ENCODE data around the gene MVP. TPM values are rescaled to one million over a fixed set of nuclear protein-coding genes. Genes with fewer than 3 reads are reported as not detected.
A peak's percentile ranks its signal among the peaks of the same experiment; 100 is the strongest.
"Not testable (repeated sequence)": the region's sequence is repeated elsewhere in the genome, so short reads cannot be mapped to it uniquely, and the experiment has no call there.

Gene MVP
- total RNA-seq, 1 donor from 2014 or later: 51.5 TPM

DNA sequence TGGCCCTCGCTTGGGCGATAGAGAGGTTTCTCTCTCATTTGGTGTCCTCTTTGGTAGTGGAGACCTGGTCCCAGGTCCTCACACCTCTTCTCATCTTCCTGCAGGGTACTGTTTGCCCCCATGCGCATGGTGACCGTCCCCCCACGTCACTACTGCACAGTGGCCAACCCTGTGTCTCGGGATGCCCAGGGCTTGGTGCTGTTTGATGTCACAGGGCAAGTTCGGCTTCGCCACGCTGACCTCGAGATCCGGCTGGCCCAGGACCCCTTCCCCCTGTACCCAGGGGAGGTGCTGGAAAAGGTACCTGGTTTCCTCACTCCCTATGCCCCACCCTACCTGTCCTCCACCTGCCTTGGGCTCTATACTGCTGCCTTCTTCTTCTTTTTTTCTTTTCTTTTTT is 10.5 kb downstream of the MVP start:
- no peak for ATAC-seq
- intact Hi-C loops (cut with DNase I): no loop called here

DNA sequence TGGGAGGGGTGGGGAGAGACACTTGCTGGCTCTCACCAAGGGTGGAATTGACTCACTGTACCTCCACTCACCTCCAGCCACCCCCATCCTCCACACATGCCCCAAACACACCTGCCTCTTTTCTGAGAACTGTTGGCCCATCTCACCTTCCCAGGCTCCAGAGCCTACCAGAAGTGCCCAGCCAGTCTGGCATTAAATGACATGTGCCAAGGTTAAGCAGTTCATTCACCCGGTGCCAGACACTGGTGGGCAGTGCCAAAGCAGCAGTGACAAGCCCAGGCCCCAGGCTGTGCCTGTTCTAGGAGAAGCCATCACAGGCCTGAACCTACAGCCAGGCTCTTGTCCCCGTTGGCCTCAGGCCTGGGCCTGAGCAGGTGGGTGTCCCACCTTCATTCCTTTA is 11.2 kb downstream of the MVP start:
- intact Hi-C loops (cut with DNase I): no loop called here
- DNase-seq (ENCODE audit: missing footprints): no peak
- peak; percentile 75 for ATAC-seq

More for the DNA sequence above, 10.5 kb downstream of the MVP start:
- no peak for DNase-seq (ENCODE audit: missing footprints)

DNA sequence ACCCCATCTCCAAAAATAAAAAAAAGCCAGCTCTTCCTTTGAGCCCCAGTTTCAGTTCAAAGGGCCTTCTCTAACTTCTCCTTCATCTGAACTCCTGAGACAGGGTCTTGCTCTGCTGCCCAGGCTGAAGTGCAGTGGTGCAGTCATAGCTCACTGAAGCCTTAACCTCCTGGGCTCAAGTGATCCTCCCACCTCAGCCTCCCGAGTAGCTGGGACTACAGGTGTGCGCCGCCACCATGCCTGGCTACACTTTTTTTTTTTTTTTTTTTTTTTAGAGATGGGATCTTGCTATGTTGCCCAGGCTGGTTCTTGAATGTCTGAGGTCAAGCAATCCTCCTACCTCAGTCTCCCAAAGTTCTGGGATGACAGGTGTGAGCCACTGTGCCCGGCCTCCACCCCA is 13.0 kb downstream of the MVP start:
- ATAC-seq; DNase-seq (ENCODE audit: missing footprints); intact Hi-C loops (cut with DNase I): not testable (repeated sequence)

DNA sequence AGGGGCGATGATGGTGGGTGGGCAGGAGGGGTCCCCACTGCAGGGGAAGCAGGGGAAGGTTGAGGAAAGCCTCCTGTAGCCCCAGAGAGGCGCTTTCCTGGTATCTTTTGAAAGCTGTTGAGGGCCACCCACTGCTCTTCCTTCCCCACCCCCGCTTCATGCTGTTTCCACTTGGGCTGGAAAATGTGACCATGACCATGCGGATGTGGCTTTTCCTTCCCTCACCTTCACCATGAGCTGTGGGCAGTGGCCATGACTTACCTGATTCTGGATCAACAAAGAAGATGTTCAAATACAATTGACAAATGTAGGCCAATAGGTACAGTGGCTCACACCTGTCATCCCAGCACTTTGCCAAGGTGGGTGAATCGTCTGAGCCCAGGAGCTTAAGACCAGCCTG is 13.8 kb downstream of the MVP start:
- no peak for ATAC-seq
- intact Hi-C loops (cut with DNase I): no loop called here
- no peak for DNase-seq (ENCODE audit: missing footprints)

DNA sequence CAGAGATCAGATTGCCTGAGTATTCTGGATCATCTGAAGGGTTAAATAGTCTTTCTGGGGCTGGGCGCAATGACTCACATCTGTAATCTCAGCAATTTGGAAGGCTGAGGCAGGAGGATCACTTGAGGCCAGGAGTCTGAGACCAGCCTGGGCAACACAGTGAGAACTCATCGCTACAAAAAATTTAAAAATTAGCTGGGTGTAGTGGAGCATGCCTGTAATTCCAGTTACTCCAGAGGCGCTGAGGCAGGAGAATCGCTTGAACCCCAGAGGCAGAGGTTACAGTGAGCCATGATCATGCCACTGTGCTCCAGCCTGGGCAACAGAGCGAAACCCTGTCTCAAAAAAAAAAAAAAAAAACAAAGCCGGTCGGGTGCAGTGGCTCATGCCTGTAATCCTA is 15.7 kb downstream of the MVP start:
- DNase-seq (ENCODE audit: missing footprints) (no peak), ATAC-seq (no peak)
- intact Hi-C loops (cut with DNase I): no loop called here

- no peak for ATAC-seq
- DNase-seq (ENCODE audit: missing footprints): no peak
- intact Hi-C loops (cut with DNase I): no loop called here
Observed at GRCh38 chr16:29836623-29837022, 16.4 kb downstream of the MVP start.

GRCh38 chr16:29837841-29838240 is 17.6 kb downstream of the MVP start:
- intact Hi-C loops (cut with DNase I): no loop called here
- ATAC-seq (no peak), DNase-seq (ENCODE audit: missing footprints) (no peak)

GRCh38 chr16:29839822-29840221 is 19.6 kb downstream of the MVP start:
- intact Hi-C loops (cut with DNase I): no loop called here
- ATAC-seq: no peak
- DNase-seq (ENCODE audit: missing footprints): no peak

- no peak for ATAC-seq
- intact Hi-C loops (cut with DNase I): no loop called here
Observed at GRCh38 chr16:29840240-29840639, 20.0 kb downstream of the MVP start.

DNA sequence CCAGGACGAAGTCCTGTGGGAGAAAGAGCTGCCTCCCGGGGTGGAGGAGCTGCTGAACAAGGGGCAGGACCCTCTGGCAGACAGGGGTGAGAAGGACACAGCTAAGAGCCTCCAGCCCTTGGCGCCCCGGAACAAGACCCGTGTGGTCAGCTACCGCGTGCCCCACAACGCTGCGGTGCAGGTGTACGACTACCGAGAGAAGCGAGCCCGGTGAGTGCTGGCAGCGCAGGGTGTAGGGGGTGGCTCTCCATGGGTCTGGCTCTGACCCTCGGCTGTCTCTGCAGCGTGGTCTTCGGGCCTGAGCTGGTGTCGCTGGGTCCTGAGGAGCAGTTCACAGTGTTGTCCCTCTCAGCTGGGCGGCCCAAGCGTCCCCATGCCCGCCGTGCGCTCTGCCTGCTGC is 21.4 kb downstream of the MVP start:
- intact Hi-C loops (cut with DNase I): no loop called here
- ATAC-seq (no peak), DNase-seq (ENCODE audit: missing footprints) (no peak)

More at GRCh38 chr16:29840240-29840639, 20.0 kb downstream of the MVP start:
- DNase-seq (ENCODE audit: missing footprints): no peak

- no peak for DNase-seq (ENCODE audit: missing footprints)
- intact Hi-C loops (cut with DNase I): no loop called here
- ATAC-seq: no peak
Observed at GRCh38 chr16:29842732-29843346, 22.6 kb downstream of the MVP start.

DNA sequence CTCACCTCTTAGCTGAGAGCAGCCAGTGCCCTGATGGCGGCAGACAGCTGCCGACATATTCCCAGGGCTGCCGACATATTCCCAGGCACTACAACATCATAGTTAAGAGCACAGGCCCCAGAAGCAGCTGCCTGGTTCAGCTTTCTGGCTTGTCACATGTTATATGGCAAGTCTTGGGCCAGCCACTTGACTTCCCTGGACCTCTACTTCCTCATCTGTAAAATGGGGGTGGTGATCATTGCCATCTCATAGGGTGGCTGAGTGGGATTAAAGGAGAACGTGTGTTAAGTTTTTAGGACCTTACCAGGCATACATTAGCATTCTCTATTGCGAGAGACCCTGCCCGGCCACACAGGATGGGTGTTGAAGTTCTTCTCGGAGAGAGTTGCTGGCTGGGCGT is 23.7 kb downstream of the MVP start:
- ATAC-seq (no peak), DNase-seq (ENCODE audit: missing footprints) (no peak)
- intact Hi-C loops (cut with DNase I): no loop called here

DNA sequence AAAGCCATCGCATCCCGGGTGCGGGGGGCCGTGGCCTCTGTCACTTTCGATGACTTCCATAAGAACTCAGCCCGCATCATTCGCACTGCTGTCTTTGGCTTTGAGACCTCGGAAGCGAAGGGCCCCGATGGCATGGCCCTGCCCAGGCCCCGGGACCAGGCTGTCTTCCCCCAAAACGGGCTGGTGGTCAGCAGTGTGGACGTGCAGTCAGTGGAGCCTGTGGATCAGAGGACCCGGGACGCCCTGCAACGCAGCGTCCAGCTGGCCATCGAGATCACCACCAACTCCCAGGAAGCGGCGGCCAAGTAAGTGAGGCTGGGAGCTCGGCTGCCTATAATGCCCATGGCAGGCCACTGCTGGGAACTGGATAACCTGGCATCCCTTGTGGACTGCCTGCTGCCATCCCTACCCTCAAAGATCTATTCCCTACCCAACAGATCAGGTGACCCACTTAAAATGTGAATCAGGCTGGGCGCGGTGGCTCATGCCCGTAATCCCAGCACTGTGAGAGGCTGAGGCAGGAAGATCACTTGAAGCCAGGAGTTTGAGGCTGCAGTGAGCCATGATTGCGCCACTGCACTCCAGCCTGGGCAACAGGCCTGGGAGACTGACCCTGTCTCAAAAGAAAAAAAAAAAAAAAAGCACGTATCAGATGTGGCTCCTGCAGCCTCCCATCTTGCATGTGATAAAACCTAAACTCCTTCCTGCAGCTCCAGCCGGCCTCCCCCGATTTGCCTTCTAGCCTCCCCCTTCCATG is 24.5 kb downstream of the MVP start:
- intact Hi-C loops (cut with DNase I): loop anchor here (5.0 kb wide), 1 partner anchor 32 kb away; the partner anchor contains the start of gene PRRT2
- no peak for DNase-seq (ENCODE audit: missing footprints)

GRCh38 chr16:29845656-29846055 is 25.4 kb downstream of the MVP start:
- intact Hi-C loops (cut with DNase I): loop anchor here (5.0 kb wide), 1 partner anchor 33 kb away; the partner anchor contains the start of gene PRRT2

More for the DNA sequence above, 24.5 kb downstream of the MVP start:
- ATAC-seq: peak; percentile 37

DNA sequence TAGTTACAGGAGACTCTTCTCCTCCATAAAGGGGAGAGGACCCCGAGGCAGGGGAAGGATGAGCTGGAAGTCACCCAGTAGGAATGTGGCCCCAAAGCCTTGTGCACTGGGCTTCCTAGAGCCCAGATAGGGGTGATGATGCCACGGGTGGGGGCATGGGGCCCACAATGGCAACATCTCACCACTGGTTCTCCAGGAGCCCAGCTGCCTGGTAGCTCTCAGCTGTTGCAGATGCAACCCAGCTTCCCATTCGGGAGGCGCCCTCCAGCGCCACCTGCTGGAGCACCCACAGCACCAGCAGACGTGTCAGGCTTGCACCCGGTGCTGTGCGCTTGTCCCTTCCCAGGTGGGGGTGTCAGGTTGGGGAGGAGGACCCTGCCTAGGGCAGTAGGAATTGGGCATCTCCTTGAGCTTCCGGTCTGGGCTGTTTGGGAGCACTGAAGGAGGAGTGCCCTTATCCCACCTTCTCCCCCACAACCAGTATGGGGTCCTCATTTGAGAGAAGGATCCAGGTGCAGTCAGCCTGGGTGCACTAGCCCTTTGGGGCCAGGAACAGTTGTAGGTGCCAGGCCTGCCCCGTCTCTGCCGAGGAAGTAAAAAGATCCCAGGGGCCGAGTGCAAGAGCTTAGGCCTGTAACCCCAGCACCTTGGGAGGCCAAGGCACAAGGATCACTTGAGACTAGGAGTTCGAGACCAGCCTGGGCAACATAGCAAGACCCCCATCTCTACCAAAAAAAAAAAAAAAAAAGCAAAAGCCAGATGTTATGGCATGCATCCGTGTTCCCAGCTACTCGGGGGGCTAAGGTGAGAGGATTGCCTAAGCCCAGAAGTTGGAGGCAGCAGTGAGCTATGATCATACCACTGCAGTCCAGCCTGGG is 28.4 kb downstream of the MVP start:
- intact Hi-C loops (cut with DNase I): loop anchor here (5.0 kb wide), 1 partner anchor 36 kb away; the partner anchor contains the start of gene PRRT2
- peak; percentile 64 for ATAC-seq
- peak; percentile 92 for DNase-seq (ENCODE audit: missing footprints)

More at GRCh38 chr16:29845656-29846055, 25.4 kb downstream of the MVP start:
- DNase-seq (ENCODE audit: missing footprints): no peak
- ATAC-seq: no peak

DNA sequence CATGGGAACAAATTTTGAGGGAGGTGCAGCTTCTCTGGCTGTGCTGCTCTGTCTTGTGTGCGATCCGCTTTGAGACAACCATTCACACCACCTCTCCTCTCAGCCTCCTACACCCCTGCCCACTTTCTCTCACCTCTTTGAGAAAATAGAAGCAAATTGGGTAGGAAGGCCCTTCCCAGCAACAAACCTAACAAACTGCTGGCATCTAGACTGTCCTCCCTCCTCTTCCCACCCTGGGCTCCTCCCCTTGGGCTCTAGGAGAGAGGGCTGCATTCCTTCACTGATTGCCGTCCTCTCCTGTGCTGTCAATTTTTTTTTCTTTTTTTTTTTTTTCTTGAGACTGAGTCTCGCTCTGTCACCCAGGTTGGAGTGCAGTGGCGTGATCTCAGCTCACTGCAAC is 29.2 kb downstream of the MVP start:
- ATAC-seq (no peak), DNase-seq (ENCODE audit: missing footprints) (no peak)
- intact Hi-C loops (cut with DNase I): loop anchor here (5.0 kb wide), 1 partner anchor 37 kb away; the partner anchor contains the start of gene PRRT2

DNA sequence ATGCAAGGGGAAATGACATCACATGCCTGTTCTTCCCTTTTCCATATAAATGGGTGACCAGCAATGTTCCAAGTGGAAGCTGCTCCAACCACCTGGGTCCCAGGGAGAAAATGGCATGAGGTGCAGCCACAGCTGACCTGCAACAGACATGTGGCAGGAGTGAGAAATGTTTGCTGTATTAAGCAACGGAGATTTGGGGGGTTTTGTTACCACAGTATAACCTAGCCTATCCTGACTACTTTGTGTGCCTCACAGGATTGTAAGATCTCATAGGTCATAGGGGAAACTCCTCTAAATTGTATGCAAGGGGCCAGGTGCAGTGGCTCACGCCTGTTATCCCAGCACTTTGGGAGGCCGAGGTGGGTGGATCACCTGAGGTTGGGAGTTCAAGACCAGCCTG is 30.7 kb downstream of the MVP start:
- DNase-seq (ENCODE audit: missing footprints): no peak
- intact Hi-C loops (cut with DNase I): no loop called here
- ATAC-seq: no peak

GRCh38 chr16:29852654-29853053 is 32.4 kb downstream of the MVP start:
- DNase-seq (ENCODE audit: missing footprints): no peak

DNA sequence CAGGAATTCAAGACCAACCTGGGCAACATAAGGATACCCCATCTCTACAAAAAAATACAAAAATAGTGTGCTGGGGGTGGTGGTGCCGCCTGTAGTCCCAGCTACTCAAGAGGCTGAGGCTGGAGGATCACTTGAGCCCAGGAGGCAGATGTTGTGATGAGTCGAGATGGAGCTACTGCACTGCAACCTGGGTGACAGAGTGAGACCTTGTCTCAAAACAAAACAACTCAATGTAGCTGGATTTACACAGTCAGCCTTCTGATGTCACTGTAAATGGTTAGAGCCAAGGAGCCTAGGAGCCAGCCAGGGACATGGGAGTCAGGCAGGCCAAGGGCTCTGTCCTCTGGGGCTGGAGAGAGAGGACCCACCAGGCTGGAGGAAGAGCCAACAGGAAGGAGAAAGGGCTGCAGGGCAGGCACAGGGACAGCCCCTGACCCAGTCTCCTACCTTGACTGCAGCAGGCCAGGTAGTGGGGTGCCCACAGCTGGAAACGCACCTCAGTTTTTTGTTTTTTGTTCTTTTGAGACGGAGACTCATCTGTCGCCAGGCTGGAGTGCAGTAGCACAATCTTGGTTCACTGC is 34.3 kb downstream of the MVP start:
- DNase-seq (ENCODE audit: missing footprints) (no peak), ATAC-seq (no peak)
- intact Hi-C loops (cut with DNase I): no loop called here

More at GRCh38 chr16:29852654-29853053, 32.4 kb downstream of the MVP start:
- ATAC-seq: peak; percentile 49
- intact Hi-C loops (cut with DNase I): no loop called here
